HEK293T (cell line): ENCODE measurements around the gene PHRF1.

Experiments used
- BHLHE40 ChIP-seq: fragments of 450-650 bp; IDR thresholded peaks from 2 replicates; pipeline ENCODE4 v1.6.1; 2016; ENCODE audit warnings: mild to moderate bottlenecking, moderate library complexity, borderline replicate concordance
- FOXM1 ChIP-seq: fragments of 450-650 bp; IDR thresholded peaks from 2 replicates; pipeline ENCODE4 v1.6.1; 2017; ENCODE audit warnings: mild to moderate bottlenecking, borderline replicate concordance

DNA sequence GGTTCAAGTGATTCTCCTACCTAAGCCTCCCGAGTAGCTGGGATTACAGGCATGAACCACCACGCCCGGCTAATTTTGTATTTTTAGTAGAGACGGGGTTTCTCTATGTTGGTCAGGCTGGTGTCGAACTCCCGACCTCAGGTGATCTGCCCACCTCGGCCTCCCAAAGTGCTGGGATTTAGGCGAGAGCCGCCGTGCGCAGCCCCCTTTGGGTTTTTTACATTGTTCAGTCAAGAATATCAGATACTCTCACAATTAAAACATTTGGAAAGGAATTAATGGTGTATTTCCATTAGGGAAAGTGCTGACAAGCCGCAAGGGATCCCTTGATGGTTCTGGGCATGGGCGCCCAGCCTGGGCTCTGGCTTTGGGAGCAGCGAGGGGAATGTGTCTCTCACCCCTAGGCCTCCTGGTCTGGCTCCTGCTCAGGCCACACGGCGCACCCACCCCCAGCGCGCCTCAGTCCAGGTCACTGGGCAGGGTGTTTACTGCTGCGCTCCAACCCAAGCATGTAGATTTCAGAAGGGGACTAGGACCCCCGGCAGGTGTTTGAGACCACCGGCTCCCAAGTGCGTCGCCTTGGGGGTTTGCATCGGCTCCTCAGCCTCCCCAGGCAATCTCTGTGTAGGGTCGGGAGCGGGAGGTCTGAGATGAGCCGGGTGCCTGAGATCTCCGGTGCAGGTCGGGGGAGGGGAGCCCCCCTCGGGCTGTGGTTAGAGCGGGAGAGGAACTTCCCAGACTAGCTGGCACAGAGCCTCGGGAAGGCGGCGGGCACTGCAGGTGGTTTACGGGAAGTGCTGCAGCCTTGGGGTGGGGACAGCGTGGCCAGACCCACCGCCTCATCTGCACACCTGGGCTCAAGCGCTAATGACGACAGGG, 40.3 kb downstream of the PHRF1 start:
- no peak for TF ChIP-seq BHLHE40
- no peak for TF ChIP-seq FOXM1
